ENCODE results near the gene ZNF264.
"Not testable (repeated sequence)": the region's sequence is repeated elsewhere in the genome, so short reads cannot be mapped to it uniquely, and the experiment has no call there.

The ZNF264 gene

DNA sequence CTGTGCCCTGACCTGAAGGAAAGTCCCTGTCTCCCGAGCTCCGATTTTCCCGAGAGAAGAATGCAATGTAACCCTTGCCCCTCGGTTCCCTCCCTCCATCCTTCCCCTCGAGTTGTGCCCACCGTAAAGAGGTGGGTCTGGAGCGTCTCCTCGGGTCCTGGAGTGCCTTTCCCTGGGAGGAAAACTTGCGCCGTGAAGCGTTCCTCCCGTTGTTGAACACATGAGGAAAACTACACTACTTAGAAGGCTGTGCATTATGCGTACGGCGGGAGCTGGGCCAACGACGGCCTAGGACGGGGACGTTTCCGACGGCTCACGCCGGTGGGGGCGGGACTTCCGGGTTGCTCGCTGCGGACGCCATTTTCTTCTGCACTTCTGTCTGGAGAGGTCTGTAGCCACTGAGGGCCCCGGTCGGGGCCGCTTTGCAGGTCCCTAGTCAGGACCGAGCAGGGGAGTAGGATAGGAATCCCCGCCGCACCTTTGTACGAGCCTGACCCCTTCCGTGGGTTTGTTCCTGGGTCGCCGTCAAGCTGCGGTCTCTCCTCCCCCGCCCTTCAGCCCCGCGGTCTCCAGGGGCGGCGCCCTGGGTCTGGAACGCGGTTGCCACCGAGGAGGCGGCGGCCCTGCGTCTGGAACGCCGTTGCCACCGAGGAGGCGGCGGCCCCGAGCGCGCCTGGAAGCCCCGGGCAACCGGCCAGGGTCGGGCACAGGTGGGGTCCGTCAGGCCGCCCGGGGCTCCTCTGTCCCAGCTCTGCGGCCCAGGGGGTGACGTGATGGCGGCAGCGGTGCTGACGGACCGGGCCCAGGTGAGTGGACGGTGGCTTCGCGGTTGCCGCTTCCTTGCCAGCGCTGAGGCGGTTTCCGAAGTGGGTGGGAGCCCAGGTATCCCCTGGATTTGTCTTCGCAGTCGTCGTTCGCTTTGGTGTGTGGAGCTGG, at the start of gene ZNF264:
TSS of gene ZNF264 (plus strand) at position 360 of the 936 bp plus-strand sequence. CDS start at position 774, 414 bp downstream.
- peak; percentile 83 for DNase-seq

DNA sequence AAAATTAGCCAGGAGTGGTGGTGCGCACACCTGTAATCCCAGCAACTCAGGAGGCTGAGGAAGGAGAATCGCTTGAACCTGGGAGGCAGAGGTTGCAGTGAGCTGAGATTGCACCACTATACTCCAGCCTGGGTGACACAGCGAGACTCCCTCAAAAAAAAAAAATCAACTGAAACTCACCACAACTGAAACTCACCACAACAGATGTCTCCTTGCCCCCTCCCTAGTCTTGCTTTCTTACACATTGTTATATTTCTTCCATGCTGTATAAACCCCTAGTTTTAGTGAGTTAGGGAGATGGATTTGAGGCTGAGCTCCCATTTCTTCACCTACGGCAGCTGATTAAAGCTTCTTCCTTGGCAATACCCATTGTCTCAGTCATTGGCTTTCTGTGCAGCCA, 49.6 kb upstream of the ZNF264 start:
- no peak for DNase-seq

DNA sequence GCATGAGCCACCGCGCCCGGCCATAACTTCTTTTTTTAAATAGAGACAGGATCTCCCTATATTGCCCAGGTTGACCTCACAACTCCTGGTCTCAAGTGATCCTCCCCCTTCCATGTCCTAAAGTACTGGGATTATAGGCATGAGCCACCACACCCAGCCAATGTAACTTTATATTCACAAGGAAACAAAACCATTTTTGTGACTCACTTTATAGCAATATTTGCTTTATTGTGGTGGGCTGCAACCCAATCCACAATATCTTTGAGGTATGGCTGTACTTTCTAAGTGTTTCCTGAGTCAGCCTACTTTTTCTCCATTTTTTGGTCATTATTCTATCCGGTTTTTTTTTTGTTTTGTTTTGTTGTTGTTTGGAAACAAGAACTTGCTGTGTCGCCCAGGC, 38.4 kb upstream of the ZNF264 start:
- DNase-seq: no peak

GRCh38 chr19:57161985-57162539, 29.2 kb upstream of the ZNF264 start:
- DNase-seq: no peak

- no peak for DNase-seq
These were observed 25.5 kb upstream of the ZNF264 start for GRCh38 chr19:57165846-57166245.

- DNase-seq: no peak
These were observed 23.9 kb upstream of the ZNF264 start, which contains the start of gene DUXA for GRCh38 chr19:57167385-57167784. TSS of gene DUXA (minus strand) at chr19:57167485. CDS start at chr19:57167443, 42 bp downstream.

- peak; percentile 13 for DNase-seq
These were observed 19.7 kb upstream of the ZNF264 start for GRCh38 chr19:57171551-57172081.

DNA sequence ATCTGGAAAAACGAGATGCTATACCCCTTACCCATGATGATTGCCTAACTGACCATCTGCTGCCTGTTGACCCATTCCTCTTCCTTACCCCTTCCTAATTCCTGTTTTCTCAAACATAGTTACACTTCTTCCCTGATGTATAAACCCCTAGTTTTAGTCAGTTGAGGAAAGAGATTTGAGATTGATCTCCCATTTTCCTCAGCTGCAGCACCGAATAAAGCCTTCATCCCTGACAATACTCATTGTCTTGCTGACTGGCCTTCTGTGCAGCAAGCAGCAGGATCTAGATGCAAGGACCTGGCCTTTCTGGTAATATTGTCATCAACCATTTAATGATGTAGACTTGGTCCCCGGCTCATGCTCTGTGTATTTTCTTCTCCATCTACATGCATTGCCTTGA, 999 bp upstream of the ZNF264 start:
- no peak for DNase-seq

- no peak for DNase-seq
These were observed 749 bp downstream of the ZNF264 start for GRCh38 chr19:57192077-57192420.

- DNase-seq: no peak
These were observed 1.7 kb downstream of the ZNF264 start for GRCh38 chr19:57192993-57193392.

DNA sequence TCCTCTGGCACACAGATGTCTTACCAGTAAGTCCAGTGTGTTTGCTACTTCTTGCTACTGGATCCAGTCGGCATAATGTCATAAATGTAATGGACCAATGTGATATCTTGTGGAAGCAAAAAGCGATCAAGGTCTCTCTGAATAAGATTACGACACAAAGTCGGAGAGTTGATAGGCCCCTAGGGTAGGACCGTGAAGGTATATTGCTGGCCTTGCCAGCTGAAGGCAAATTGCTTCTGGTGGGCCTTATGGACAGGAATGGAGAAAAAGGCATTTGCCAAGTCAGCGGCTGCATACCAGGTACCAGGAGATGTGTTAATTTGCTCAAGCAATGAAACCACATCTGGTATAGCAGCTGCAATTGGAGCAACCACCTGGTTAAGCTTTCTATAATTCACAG, 6.6 kb downstream of the ZNF264 start:
- DNase-seq: not testable (repeated sequence)

GRCh38 chr19:57202160-57202559, 10.9 kb downstream of the ZNF264 start:
- DNase-seq: no peak

- no peak for DNase-seq
These were observed 19.1 kb downstream of the ZNF264 start for GRCh38 chr19:57210381-57210780.

GRCh38 chr19:57212109-57212508, 20.8 kb downstream of the ZNF264 start:
- DNase-seq: no peak

GRCh38 chr19:57227502-57227901, 36.2 kb downstream of the ZNF264 start:
- no peak for DNase-seq

DNA sequence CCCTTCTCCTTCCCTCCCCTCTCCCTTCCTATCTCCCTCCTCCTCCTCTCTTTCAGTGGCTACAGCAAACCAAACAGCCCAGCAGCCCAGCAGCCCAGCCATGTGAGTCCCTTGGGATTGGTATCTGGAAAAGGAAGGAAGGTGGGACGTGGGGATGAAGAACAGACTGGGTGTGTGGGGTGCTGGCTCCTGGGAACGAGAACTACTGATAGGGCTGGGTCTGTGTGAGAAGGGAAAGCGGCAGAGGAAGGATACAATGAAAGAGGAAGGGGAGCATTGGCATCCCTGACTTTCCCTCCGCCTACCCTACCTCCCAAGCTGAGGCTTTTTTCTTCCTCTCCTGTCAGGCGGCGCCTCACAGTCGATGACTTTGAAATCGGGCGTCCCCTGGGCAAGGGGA, 40.4 kb downstream of the ZNF264 start:
- no peak for DNase-seq

DNA sequence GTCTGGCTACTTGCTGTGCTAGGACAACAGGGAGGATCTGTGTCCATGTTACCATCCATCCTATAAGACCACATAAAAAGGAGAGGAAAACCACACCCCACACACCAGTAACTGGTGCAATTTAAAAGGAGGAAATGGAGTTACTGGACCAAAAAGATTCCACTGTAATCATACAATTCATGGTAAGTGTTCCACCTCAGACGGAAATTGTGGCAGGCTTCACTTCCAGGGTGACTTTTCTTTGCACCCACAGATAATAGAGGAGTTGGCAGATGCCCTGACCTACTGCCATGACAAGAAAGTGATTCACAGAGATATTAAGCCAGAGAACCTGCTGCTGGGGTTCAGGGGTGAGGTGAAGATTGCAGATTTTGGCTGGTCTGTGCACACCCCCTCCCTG, 41.9 kb downstream of the ZNF264 start:
- DNase-seq: no peak

- no peak for DNase-seq
These were observed 48.6 kb downstream of the ZNF264 start for GRCh38 chr19:57239982-57240310.

- DNase-seq: peak; percentile 92
These were observed 49.2 kb downstream of the ZNF264 start, which contains the start of gene ZNF805 for GRCh38 chr19:57240311-57241090. TSS of gene ZNF805 (plus strand) at chr19:57240632. CDS start at chr19:57240892, 260 bp downstream.

DNA sequence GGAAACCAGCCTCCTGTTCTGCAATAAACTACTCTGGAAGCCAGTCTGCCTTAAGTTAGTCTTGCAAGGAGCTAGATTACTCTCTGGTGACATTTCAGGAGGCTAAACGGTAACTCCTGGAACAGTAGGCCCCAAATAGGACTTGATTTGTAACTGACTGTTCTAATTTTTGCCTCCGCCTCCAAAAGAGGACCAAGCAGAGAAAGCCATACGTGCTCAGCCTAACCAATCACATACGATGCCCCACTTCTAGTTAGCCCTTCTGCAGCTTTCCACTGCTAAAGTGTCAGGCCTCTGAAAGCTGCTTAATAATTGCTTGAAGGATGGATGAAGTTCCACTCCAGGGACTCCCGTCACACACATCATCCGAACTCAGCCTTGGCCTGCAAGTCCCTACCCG, 49.9 kb downstream of the ZNF264 start:
- peak; percentile 9 for DNase-seq

DNA sequence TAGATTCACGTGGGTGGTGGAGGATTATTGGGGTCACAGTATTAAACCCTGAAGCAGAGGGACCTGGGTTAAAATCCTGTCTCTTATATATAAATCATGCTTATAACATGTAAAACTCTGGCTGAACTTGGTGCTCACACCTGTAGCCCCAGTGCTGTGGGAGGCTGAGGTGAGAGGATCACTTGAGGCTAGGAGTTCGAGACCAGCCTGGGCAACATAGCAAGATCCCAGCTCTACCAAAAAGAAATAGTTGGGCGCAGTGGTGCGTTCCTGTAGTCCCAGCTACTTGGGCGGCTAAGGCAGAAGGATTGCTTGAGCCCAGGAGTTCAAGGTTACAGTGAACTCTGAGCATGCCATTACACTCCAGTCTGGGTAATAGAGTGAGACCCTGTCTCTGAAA, 51.5 kb downstream of the ZNF264 start:
- no peak for DNase-seq

DNA sequence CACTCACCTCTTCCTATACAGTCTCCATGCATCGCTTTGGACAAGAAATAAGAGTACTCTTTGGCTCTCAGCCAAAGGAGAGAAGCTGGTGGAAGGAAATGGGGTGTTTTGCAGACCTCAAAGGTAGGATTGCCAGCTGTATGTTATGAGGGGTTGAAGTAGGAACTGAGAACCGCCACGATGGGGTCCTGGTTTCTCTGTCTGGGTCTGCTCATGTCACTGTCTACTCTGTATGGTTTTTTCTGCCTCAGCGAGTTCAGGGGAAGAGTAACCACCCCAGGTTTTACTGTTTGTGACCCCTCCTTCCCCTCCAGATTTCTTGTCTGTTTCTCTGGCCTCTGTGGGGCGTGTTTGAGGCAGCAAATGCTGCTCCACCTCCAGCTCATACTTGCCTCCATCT, 53.2 kb downstream of the ZNF264 start:
- no peak for DNase-seq

GRCh38 chr19:57245066-57245465, 53.8 kb downstream of the ZNF264 start:
- DNase-seq: no peak
